ENCODE results near the gene SLC6A13. TPM values are rescaled to one million over a fixed set of nuclear protein-coding genes. Genes with fewer than 3 reads are reported as not detected.

The SLC6A13 gene
- total RNA-seq, 4 donors from 2014 or later = 0.84 to 0.88 TPM; not detected in 2

DNA sequence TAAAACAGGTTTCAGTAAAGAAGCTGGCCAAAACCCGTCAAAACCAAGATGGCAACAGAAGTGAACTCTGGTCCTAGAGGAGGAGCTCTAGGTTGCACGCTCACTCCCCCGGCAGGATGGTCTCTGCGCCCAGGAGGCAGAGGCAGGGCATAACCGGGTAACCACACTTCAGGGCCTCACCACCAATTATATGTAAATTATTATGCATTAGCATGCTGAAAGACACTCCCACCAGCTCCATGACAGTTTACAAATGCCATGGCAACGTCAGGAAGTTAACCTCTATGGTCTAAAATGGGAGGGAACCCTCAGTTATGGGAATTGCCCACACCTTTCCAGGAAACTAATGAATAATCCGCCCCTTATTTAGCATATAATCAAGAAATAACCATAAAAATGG lies 28.6 kb downstream of the SLC6A13 start:
- TF ChIP-seq, protein P1, sequence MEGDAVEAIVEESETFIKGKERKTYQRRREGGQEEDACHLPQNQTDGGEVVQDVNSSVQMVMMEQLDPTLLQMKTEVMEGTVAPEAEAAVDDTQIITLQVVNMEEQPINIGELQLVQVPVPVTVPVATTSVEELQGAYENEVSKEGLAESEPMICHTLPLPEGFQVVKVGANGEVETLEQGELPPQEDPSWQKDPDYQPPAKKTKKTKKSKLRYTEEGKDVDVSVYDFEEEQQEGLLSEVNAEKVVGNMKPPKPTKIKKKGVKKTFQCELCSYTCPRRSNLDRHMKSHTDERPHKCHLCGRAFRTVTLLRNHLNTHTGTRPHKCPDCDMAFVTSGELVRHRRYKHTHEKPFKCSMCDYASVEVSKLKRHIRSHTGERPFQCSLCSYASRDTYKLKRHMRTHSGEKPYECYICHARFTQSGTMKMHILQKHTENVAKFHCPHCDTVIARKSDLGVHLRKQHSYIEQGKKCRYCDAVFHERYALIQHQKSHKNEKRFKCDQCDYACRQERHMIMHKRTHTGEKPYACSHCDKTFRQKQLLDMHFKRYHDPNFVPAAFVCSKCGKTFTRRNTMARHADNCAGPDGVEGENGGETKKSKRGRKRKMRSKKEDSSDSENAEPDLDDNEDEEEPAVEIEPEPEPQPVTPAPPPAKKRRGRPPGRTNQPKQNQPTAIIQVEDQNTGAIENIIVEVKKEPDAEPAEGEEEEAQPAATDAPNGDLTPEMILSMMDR (IDR thresholded peaks at IDR 0.05) = no peak
- no peak for ATAC-seq (ENCODE audit: low FRiP score)
- DNase-seq (ENCODE audit: low spot score) = no peak

DNA sequence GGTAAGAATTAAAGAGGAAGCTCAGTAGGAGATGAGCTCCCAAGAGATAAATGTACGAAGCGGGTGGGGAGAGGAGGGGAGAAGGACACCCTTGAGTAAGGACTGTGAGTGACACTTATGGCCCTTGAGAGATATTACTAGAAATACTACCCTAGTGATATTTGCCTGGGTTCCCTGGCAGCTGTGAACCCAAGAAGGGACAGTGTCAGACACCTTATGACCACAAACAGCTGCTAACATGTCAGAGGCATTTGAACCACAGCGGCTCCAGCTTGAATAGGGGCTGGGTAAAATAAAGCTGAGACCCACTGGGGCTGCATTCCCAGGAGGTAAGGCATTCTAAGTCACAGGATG lies 29.0 kb downstream of the SLC6A13 start:
- DNase-seq (ENCODE audit: low spot score) (no peak), ATAC-seq (ENCODE audit: low FRiP score) (no peak)
- TF ChIP-seq, protein P1 (IDR thresholded peaks at IDR 0.05) = no peak

DNA sequence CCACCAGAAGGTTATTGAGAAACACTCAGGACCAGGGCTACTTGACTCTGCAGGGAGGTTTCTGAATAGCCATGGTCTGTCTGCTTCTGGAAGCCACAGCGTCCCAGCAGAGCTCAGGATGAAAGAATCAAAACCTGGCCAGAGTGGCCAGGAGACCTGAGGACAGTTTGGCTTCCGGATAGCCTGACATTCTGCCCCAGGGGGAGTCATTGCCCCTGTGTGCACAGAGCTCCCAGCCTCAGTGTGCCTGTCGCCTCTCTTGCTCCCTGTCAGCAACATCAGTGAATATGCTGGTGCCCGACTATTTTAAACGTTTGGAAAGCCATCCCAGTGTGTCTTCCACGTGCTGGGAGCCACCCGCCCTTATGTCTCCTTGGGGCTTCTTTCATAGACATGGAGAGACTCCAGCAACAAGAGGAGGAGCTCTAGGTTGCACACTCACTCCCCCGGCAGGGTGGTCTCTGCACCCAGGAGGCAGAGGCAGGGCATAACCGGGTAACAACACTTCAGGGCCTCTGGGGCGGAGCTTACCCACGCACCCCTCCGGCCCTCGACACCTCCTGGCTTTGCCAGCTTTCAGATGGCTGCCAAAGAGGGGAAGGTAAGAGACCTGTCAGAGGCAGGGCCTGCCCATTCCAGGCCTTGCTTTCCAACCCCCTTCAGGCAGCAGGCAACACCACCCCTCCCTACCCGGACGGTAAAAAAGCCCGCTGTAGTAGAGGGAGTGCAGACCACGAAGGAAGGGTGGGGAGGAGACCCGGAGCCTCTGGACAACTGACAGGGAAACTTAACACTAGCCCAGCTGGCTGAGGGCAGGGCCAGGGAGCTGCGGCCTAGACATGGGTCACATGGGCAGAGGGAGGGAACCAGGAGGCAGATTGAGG lies 29.7 kb downstream of the SLC6A13 start:
- TF ChIP-seq, protein P1 (IDR thresholded peaks at IDR 0.05) = no peak
- ATAC-seq (ENCODE audit: low FRiP score) (no peak), DNase-seq (ENCODE audit: low spot score) (no peak)

DNA sequence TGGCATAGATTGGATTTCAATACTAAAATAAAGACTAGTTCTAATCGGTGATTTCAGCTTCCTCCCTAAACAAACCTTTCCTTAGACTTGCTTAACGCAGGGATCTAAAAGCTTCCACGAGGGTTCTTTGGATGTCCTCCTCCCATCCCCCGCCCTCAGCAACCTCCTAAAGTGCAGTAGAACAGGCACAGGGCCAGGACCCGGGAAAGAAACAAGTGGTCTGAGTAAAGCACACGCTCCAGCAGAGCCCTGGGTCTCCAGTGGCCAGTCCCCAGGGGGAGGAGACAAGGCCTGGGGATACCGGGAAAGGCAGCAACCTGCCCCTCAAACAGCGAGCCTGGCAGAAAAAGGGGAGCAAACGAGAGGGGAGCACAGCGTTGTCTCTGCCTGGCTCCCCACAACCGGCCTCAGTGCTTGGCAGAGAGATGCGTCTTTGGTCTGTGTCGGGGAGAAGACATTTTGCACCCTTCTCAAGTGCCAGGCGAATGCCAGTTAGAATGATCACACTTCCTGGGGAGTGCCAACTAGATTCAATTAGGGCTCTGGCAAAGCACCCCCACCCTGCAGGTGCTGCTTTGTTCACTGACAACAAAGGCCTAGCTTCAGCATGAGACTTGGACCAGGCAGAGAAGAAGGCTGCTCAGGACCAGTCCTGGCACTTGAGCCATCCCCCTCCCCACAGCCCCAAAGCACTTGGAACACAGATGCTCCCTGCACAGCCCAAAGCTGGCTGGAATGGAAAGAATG lies 31.5 kb downstream of the SLC6A13 start:
- ATAC-seq (ENCODE audit: low FRiP score) (no peak), DNase-seq (ENCODE audit: low spot score) (no peak)

DNA sequence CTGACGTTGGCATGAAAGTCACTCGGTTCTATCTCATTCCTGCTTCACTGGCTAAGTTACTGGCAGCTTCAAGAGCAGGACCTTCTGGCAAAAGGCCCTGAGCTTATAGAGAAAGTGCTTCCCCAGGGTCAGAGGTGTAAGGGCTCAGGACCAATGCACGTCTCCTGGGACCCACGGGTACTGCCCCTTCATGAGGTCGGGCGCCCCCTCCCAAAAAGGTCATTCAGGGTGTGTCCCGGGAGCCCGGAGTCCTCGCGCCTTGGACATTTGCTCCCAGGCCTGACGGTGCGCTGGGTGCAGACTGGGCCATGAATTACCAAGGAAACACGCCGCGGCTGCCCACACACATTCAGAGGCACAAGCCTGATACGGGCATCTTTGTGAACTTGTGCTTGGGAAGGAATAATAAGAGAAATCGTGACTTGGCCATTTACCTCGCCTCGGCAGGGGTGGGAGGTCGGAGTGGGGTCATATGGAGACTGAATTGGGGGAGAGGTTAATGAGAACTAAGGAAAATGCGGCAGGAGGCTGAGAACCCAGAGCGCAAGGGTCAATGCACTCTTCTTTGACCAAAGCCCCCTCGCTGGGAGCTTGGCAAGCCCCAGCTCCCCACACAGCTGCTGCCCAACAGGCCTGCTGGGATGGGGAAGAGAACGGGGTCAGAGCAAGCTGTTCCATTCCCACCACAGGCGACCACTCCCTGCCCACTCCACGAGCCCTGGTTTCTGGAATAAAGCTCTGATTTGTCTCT lies 33.0 kb downstream of the SLC6A13 start:
- ATAC-seq (ENCODE audit: low FRiP score) = no peak
- no peak for DNase-seq (ENCODE audit: low spot score)
- TF ChIP-seq, protein P1 (IDR thresholded peaks at IDR 0.05) = no peak

More for the DNA sequence above, 31.5 kb downstream of the SLC6A13 start:
- TF ChIP-seq, protein P1 (IDR thresholded peaks at IDR 0.05) = no peak

DNA sequence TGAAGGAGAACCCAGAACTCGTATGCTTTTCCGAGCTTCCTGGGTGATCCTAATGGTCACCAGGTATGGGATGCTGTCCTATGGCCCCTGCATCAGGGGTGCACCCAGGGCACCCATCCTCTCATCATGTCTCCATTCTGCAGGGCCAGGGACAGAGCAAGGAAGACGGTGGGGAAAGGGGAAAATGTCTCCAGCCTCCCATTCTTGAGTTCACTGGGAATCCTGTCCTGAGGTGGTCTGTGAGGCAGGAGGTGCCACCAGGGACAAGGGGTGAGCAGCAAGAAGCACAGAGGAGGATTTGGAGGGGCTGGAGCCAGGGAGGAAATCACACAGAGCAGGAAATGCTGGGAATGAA lies 33.8 kb downstream of the SLC6A13 start:
- no peak for ATAC-seq (ENCODE audit: low FRiP score)
- DNase-seq (ENCODE audit: low spot score) = no peak
- TF ChIP-seq, protein P1 (IDR thresholded peaks at IDR 0.05) = no peak

All from omental fat pad (tissue), 4 donors.